Endothelial cell of umbilical vein (primary cell): ENCODE results near the gene CCDC106. TPM values are rescaled to one million over a fixed set of nuclear protein-coding genes. Genes with fewer than 3 reads are reported as not detected.

ENCODE experiments used
- BruUV-seq: library from RNA; stranded (reverse); fragments of 400-500 nt; replicated peaks from 2 replicates; lab custom pipeline; 2021; lab: Mats Ljungman, UMichigan
- CTCF ChIA-PET: fragments of 300-600, 350-600 bp; sonication (Branson Sonifier 250); formaldehyde crosslinking; loops from one replicate; lab custom pipeline; 2021; ENCODE audit warnings: antibody characterized with exemption, inconsistent platforms; lab: Charles Lee
- POLR2A ChIA-PET: fragments of 300-600, 350-600 bp; sonication (Branson Sonifier 250); formaldehyde crosslinking; loops from one replicate; lab custom pipeline; 2021; ENCODE audit warnings: antibody characterized with exemption, inconsistent platforms; lab: Charles Lee
- DNase-seq: peaks from one replicate; pipeline ENCODE4 v3.0.0-alpha.2; 2011; ENCODE audit warnings: low read depth, low spot score
- FAIRE-seq: peaks from 2 replicates; lab custom pipeline; 2011; peaks lifted over from hg19 to GRCh38; lab: Jason Lieb, UNC
- H2AFZ ChIP-seq: 2 replicates; pipeline ENCODE4 v1.6.0; 2012; ENCODE audit warnings: low read depth, low read length, control low read depth, inconsistent platforms
- H3K27ac ChIP-seq: 2 replicates; pipeline ENCODE4 v1.5.1; 2011; ENCODE audit warnings: low read depth, mild to moderate bottlenecking, control low read depth, low read length, moderate library complexity; ENCODE audit not compliant: insufficient read depth
- H3K27me3 ChIP-seq, 2 experiments: 2 replicates each; pipeline versions ENCODE4 v1.6.0 to v1.6.1; 2011; ENCODE audit warnings: low read length in 2 of 2, mixed read lengths in 1 of 2; ENCODE audit not compliant: control insufficient read depth in 2 of 2, insufficient read depth in 2 of 2
- H3K36me3 ChIP-seq, 2 experiments: 2 replicates in 1 of 2; 3 replicates in 1 of 2; pipeline ENCODE4 v1.5.1; 2011; ENCODE audit warnings: low read length in 2 of 2, mild to moderate bottlenecking in 1 of 2, moderate library complexity in 1 of 2; ENCODE audit not compliant: control insufficient read depth in 2 of 2, insufficient read depth in 2 of 2; ENCODE audit errors: extremely low read depth in 1 of 2
- H3K4me1 ChIP-seq: 3 replicates; pipeline ENCODE4 v1.5.1; 2011; ENCODE audit warnings: mild to moderate bottlenecking, low read length; ENCODE audit not compliant: control insufficient read depth, insufficient read depth; ENCODE audit errors: extremely low read depth
- H3K4me2 ChIP-seq: 2 replicates; pipeline ENCODE4 v1.6.1; 2011; ENCODE audit warnings: low read length, control low read depth, mixed read lengths; ENCODE audit not compliant: insufficient read depth
- H3K4me3 ChIP-seq, 3 experiments: fragments of 200-600 bp in 1 of 3; sonication (generic), shearing (Covaris generic) in 1 of 3; replicated peaks in 1 of 3; 2 replicates each; pipeline ENCODE4 v1.5.1; 2011 to 2016; ENCODE audit warnings: control low read depth in 3 of 3, low read length in 3 of 3, mild to moderate bottlenecking in 2 of 3, inconsistent platforms in 1 of 3, low read depth in 1 of 3, moderate library complexity in 1 of 3; ENCODE audit not compliant: insufficient read depth in 1 of 3
- H3K79me2 ChIP-seq: 2 replicates; pipeline ENCODE4 v1.6.0; 2012; ENCODE audit warnings: low read length, inconsistent platforms; ENCODE audit not compliant: control insufficient read depth, insufficient read depth
- H3K9ac ChIP-seq: replicated peaks from 2 replicates; pipeline ENCODE3; 2011; ENCODE audit warnings: low read length, control low read depth; ENCODE audit not compliant: insufficient read depth; ENCODE audit errors: extremely low read depth
- H3K9me1 ChIP-seq: replicated peaks from 3 replicates; pipeline ENCODE4 v1.6.0; 2011; ENCODE audit warnings: mild to moderate bottlenecking, low read length; ENCODE audit not compliant: control insufficient read depth, insufficient read depth; ENCODE audit errors: extremely low read depth
- H3K9me3 ChIP-seq: replicated peaks from 2 replicates; pipeline ENCODE4 v1.5.1; 2012; ENCODE audit warnings: low read length, inconsistent platforms; ENCODE audit not compliant: control insufficient read depth, insufficient read depth
- H4K20me1 ChIP-seq: replicated peaks from 2 replicates; pipeline ENCODE3; 2011; ENCODE audit warnings: mild to moderate bottlenecking, low read length; ENCODE audit not compliant: control insufficient read depth, insufficient read depth; ENCODE audit errors: extremely low read depth
- GATA2 ChIP-seq: IDR thresholded peaks from 2 replicates; pipeline ENCODE4 v1.7.0; 2011; ENCODE audit warnings: low read depth, mild to moderate bottlenecking, moderate library complexity, mixed read lengths, low read length; ENCODE audit not compliant: insufficient read length, insufficient read depth
- JUN ChIP-seq: IDR thresholded peaks from 2 replicates; pipeline ENCODE4 v1.6.1; 2011; ENCODE audit warnings: borderline replicate concordance, low read depth; ENCODE audit not compliant: insufficient read length, insufficient read depth
- MYC ChIP-seq: IDR thresholded peaks from one replicate; pipeline ENCODE4 v1.6.1; 2011; ENCODE audit warnings: mild to moderate bottlenecking, low read depth, low read length
- dilution Hi-C: fragments of 300-500 bp; cut with MboI; formaldehyde crosslinking; loops from one replicate; pipeline ENCODE4 v1.15.0; 2019; ENCODE audit warnings: low sequenced_read_pairs; ENCODE audit not compliant: extremely low pct_ligation_motif_present
- intact Hi-C: fragments of 100-400 bp; cut with micrococcal nuclease; formaldehyde crosslinking; loops from one replicate; pipeline ENCODE4 v1.10.0; 2022
- polyA plus RNA-seq, 4 experiments: library from polyadenylated mRNA; depleted of rRNA in 3 of 4; stranded (reverse) in 3 of 4; unstranded in 1 of 4; fragments of >200 nt; gene quantifications; 2 replicates each; pipeline versions ENCODE4 v1.2.1 to v1.2.3, GENCODE V29; 2011 to 2012; ENCODE audit warnings: missing spikeins in 1 of 4
- total RNA-seq: library from RNA; stranded (reverse); gene quantifications from 2 replicates; pipeline ENCODE4 v1.2.3, GENCODE V29; 2021
- TF ChIP-seq, protein P1 (sequence below), 2 donors: IDR thresholded peaks; 1 replicate in 1 of 2; 2 replicates in 1 of 2; pipeline ENCODE4 v1.5.1; 2011; ENCODE audit warnings: low read length in 2 of 2, mild to moderate bottlenecking in 2 of 2, moderate library complexity in 2 of 2, control low read depth in 1 of 2, inconsistent platforms in 1 of 2, low read depth in 1 of 2; ENCODE audit not compliant: insufficient read depth in 1 of 2; ENCODE audit errors: extremely low read depth in 1 of 2

Gene CCDC106
- total and polyA plus RNA-seq, 2 donors (not counting 3 experiments of a cell fraction or from before 2014, with no cell fraction given) = 11.8 to 12.0 TPM

GRCh38 chr19:55646889-55647731, 902 bp upstream of the CCDC106 start:
- ChIA-PET POLR2A (interaction anchor here (0.7 kb wide), 1 partner anchor 62 kb away, joined by 3 read pairs; no protein-coding TSS in a partner anchor), CTCF (interaction anchor here (0.8 to 2.1 kb wide), 7 partner anchors 8 to 24 kb away, joined by 3 to 14 read pairs (median 4); no protein-coding TSS in a partner anchor)
- FAIRE-seq (peak; percentile 4), DNase-seq (no peak)
- no peak for TF ChIP-seq JUN
- TF ChIP-seq GATA2 = no peak
- TF ChIP-seq MYC = no peak
- TF ChIP-seq, protein P1, sequence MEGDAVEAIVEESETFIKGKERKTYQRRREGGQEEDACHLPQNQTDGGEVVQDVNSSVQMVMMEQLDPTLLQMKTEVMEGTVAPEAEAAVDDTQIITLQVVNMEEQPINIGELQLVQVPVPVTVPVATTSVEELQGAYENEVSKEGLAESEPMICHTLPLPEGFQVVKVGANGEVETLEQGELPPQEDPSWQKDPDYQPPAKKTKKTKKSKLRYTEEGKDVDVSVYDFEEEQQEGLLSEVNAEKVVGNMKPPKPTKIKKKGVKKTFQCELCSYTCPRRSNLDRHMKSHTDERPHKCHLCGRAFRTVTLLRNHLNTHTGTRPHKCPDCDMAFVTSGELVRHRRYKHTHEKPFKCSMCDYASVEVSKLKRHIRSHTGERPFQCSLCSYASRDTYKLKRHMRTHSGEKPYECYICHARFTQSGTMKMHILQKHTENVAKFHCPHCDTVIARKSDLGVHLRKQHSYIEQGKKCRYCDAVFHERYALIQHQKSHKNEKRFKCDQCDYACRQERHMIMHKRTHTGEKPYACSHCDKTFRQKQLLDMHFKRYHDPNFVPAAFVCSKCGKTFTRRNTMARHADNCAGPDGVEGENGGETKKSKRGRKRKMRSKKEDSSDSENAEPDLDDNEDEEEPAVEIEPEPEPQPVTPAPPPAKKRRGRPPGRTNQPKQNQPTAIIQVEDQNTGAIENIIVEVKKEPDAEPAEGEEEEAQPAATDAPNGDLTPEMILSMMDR (IDR thresholded peaks at IDR 0.05; ENCODE audit: extremely low read depth in 1 of 2, insufficient read depth in 1 of 2, low read depth in 1 of 2, low read length in 2 of 2) = no peak
- dilution Hi-C loops (no loop called here), intact Hi-C loops (no loop called here)
- Histone ChIP-seq H2AFZ (peak overlapping the region; percentile 97), H3K79me2 (peaks cover 19% of the 10 kb centered on the region), H3K4me2 (peak overlapping the region; percentile 60), H3K4me3 (peak overlapping the region in 2 of 3 experiments; percentile 71 to 77), H4K20me1 (no peaks in the 10 kb centered on the region), H3K27me3 (no peaks in the 10 kb centered on the region), H3K36me3 (peaks cover 3 to 12% of the 10 kb centered on the region in 2 experiments), H3K4me1 (peaks cover 28% of the 10 kb centered on the region), H3K9ac (no peak overlapping the region), H3K27ac (no peak overlapping the region), H3K9me3 (no peaks in the 10 kb centered on the region), H3K9me1 (no peaks in the 10 kb centered on the region)
- no TSS peak for BruUV-seq
